NCI-H1092 treated with DMSO at 0.1 percent for 48 hours (cell line): Measurements from ENCODE around the gene LZTR1.
A peak's percentile ranks its signal among the peaks of the same experiment; 100 is the strongest.
"Not testable (repeated sequence)": the region's sequence is repeated elsewhere in the genome, so short reads cannot be mapped to it uniquely, and the experiment has no call there.

Experiments used
- DNase-seq: peaks from one replicate; lab custom pipeline; 2025; lab: John Stamatoyannopoulos, UW

LZTR1 gene

GRCh38 chr22:21033895-21034294, 51.8 kb downstream of the LZTR1 start:
- no peak for DNase-seq

DNA sequence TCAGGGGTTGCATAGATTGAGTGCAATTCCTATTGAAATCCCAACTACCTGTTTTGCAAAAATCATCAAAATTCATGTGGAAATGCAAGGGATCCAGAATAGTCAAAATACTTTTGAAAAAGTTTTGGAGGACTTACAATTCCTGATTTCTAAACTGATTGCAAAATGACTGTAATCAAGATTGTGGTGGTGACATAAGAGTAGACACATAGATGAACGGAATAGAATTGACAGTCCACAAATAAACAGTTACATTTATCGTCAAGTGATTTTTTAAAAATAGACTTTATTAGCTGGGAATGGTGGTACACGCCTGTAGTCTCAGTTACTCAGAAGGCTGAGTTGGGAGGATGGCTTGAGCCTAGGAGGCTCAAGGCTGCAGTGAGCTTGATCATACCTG, 52.9 kb downstream of the LZTR1 start:
- no peak for DNase-seq

DNA sequence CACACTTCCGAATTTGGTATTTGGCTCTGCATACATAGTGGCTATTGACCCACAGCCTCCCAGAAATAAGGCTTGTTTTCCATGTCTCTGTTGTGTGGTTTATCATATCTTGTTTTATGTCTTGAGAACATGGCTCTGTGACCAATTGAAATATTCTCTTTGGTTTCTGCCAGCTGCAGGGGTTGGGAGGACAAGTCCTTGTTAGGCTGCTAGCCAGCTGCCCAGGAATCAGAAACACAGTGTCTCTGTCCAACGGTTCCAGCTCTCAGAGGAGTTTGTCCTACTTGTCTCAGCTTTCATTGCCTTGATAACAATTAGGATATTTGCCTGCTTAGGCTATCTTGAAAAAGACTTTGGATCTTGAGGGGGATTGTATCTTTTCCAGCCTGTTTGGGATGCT, 56.3 kb downstream of the LZTR1 start:
- no peak for DNase-seq

- DNase-seq, result not testable (repeated sequence)
Observed at GRCh38 chr22:21039158-21039557, 57.1 kb downstream of the LZTR1 start.

DNA sequence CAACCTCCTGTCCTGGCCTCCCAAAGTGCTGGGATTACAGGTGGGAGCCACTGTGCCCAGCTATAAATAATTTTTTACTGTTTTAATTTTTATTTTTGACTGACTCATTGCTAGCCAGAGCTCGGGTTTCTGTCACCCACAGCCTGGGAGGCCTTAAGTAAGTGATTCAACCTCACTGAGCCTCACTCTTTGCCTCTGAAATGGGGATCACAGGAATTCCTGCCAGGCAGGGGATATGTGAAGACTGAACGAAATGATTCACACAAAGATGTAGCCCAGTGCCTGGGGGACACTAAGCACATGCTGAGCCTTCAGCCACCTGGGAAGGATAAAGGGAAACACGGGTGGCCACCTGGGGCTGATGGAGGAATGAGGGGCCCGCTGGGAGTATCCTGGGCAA, 59.8 kb downstream of the LZTR1 start:
- DNase-seq, result no peak

DNA sequence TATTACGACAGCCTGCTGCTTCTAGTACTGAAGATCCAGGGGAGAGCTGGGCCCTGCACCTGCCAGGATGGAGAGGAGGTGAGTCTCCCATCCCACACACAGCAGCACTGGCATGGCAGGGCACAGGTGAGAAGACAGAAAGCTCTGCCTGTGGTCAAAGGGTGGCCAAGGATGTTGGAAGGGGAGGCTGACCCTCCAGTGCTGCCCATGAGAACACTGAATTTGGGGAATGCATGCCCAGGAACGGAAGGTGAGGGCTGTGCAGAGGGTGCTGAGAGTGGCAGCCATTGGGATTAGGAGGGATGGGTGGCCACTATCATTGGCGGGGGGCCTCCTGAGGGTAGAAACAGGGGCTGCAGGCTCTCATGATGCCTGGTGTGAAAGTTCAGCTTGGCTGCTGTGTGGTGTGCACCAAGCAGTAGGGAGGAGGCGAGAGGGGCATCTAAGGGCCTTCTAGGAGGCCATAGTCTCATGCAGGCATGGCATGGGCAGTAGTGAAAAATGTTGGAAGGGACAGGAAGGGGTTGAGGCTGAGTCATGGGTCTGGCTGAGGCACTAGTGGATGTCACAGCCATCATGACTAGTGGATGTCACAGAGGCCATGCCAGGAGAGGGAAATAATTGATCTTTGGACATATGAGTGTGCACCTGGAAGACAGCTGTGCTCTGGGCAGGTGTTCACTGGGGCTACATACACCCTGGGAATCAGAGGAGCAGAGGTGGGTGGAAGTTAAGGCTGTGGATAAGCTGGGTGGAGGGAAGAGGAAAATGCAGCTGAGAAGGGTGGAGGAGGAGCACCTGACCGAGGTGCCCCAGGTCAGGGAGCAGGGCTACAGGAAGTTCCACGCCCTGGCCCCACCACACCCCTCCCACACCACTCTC, 61.1 kb downstream of the LZTR1 start:
- DNase-seq, result no peak

- no peak for DNase-seq
Observed at GRCh38 chr22:21043860-21044535, 61.9 kb downstream of the LZTR1 start.

- DNase-seq, result peak; percentile 62
Observed at GRCh38 chr22:21044931-21045584, 63.0 kb downstream of the LZTR1 start.

GRCh38 chr22:21045585-21046294, 63.6 kb downstream of the LZTR1 start, which contains the start of gene LRRC74B:
TSS of gene LRRC74B (plus strand) at chr22:21045946. CDS start at chr22:21045987, 41 bp downstream.
- DNase-seq, result peak; percentile 92

DNA sequence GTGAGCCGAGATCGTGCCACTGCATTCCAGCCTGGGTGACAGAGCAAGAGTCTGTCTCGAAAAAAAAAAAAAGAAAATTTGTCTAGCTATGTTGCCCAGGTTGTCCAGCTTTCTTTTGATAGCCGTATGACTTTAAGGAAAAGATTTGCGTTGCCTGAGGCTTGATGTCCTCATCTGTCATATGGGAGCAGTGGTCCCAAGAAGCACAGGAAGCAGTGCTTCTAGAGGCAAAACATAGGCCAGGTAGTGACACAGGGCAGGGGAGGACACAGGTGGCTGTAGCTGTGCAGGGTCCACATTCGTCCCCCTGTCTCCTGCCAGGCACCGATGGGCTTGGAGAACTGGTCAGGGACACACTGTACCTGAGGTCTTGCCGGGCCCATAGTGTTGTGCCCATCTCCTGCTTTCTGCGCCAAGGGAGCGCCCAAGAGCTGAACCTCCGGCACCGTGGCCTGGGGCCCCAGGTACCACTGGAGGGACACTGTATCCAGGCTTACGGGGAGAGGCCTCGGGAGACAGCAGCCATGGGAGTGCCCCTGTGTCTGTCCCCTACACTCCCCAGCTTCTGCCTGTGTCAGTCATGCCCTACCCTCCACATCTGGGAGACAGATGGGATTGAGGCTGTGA, 65.1 kb downstream of the LZTR1 start:
- no peak for DNase-seq

- peak; percentile 51 for DNase-seq
Observed at GRCh38 chr22:21047730-21048129, 65.6 kb downstream of the LZTR1 start.

GRCh38 chr22:21048448-21048847, 66.4 kb downstream of the LZTR1 start:
- DNase-seq, result not testable (repeated sequence)
